HG03521 (cell line): ENCODE results near the gene NSUN2.

ENCODE experiments used
- ATAC-seq: cut with Tn5 transposase; IDR thresholded peaks from one replicate; pipeline ENCODE4 v1.9.1; 2021; ENCODE audit warnings: mild to moderate bottlenecking, moderate library complexity; ENCODE audit not compliant: unreplicated experiment

NSUN2 gene

GRCh38 chr5:6567068-6567467, 65.8 kb downstream of the NSUN2 start:
- ATAC-seq = no peak

- ATAC-seq = no peak
Observed at GRCh38 chr5:6565492-6565891, 67.4 kb downstream of the NSUN2 start.

GRCh38 chr5:6557807-6558575, 74.9 kb downstream of the NSUN2 start:
- no peak for ATAC-seq

GRCh38 chr5:6556802-6557102, 76.1 kb downstream of the NSUN2 start:
- no peak for ATAC-seq

GRCh38 chr5:6556089-6556801, 76.6 kb downstream of the NSUN2 start:
- no peak for ATAC-seq

GRCh38 chr5:6554812-6555211, 78.0 kb downstream of the NSUN2 start:
- no peak for ATAC-seq

- ATAC-seq = no peak
Observed at GRCh38 chr5:6553972-6554371, 78.9 kb downstream of the NSUN2 start.

- no peak for ATAC-seq
Observed at GRCh38 chr5:6552612-6553011, 80.2 kb downstream of the NSUN2 start.

GRCh38 chr5:6551955-6552313, 80.9 kb downstream of the NSUN2 start:
- ATAC-seq = no peak

GRCh38 chr5:6551287-6551954, 81.4 kb downstream of the NSUN2 start:
- ATAC-seq = no peak

GRCh38 chr5:6550628-6551027, 82.2 kb downstream of the NSUN2 start:
- no peak for ATAC-seq
